Right renal pelvis (tissue), 4 donors: ENCODE data around the gene BARHL1. TPM values are rescaled to one million over a fixed set of nuclear protein-coding genes. Genes with fewer than 3 reads are reported as not detected.

Source experiments
- DNase-seq, 4 donors: peaks; one replicate each; pipeline ENCODE4 v3.0.0-alpha.2; 2013; ENCODE audit warnings: low read depth in 4 of 4, low spot score in 3 of 4, missing footprints in 1 of 4
- polyA plus RNA-seq, 4 donors: library from polyadenylated mRNA; unstranded; fragments of 120-200 nt; gene quantifications; one replicate each; pipeline ENCODE4 v1.2.1, GENCODE V29; 2013; ENCODE audit not compliant: insufficient read length in 4 of 4

The BARHL1 gene
- not detected for polyA plus RNA-seq

DNA sequence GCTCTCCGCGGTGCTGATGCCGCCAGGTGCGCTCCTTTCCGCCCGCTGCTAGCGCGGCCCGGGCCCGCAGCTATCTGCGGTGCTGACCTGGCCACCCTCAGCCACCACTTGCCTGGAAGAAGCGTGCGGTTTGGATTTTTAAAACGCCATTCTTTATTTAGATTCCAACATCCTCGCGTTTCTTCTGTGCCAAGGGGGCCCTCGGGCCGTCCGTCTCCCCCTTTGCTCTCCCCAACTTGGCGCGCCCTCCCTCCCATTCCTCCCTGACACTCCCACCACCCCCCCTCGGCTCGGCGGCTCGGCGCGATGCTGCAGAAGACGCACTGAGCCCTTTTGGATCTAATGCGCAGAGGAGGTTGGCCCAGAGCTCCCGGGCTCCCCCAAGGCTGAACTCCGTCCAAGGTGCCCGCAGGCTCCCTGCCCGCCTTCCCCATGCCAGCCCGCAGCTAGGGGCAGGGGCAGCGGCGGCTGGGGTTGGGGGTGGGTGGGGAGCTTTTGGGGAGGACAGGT lies at the start of gene BARHL1:
TSS of gene BARHL1 (plus strand) at position 331 of the 510 bp plus-strand sequence. CDS start 192 bp downstream, outside the sequence.
- no peak for DNase-seq

DNA sequence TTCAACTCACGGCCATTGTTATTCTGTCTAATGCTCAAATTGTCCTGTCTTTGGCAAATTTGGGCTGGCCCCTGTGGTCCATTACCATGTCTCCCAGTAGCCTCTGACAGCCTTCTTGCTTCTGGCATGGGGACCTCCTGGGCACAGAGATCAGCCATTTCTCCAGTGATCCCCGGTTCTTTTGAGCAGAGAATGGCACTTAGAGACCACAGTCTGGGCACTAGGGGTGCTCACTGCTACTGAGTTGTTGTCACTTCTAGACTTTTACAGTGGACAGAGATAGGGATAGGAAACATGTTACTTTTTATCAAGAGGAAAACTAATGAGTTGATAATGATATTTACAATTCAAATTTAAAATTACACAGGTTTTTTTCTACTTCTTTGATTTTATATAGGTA lies 47.6 kb upstream of the BARHL1 start:
- no peak for DNase-seq

DNA sequence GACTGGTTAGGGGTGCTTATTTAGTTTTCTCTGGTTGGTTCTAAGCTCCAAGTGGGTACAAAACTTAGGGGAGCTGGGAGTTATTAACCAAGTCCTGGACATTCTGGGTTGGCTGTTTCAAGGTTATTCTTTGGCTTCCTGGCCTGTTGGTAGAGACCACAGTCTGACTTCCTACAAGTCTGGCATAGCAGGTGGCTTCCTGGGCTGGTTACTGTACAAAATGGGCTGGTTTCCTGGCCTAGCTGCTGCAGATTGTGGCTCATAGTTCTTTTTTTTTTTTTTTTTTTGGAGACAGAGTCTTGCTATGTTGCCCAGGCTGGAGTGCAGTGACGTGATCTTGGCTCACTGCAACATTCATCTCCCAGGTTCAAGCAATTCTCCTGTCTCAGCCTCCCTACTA lies 46.3 kb upstream of the BARHL1 start:
- DNase-seq: no peak

DNA sequence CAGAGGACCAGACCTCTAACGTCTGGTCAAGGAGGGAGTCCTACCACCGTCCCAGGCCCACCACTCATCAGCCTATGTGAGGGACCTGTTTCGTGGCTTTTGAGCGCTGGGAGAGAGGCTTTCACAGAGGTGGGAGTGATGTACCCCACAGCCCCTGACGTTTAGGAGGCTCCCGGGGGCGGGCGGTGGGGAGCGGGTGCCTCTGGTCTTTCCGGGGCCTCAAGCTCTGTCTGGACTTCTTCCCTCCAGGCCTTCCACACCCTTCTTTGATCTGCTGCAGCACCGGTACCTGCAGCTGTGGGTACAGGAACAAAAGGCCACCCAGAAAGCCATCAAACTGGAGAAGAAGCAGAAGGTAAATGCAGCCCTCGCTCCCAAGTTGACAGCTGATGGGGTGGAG lies 45.1 kb upstream of the BARHL1 start:
- no peak for DNase-seq

DNA sequence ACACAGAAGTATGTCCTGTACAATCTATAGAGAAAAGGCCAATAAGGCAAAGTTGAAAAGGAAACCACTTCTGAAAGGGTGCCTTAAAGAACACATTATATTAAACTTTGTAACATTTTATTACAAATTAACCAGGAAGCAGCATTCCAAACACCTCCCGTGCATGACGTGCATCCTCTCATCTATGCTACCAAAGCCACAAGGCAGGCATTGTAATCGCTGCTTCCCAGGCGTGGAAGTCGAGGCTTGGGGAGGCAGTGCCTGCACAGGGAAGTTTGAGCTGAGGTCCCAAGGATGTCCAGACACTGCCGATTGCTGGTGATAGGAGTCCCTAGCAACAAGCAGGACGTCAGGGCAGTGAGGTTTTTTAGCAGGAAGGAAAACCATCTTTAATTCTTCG lies 44.3 kb upstream of the BARHL1 start:
- no peak for DNase-seq

DNA sequence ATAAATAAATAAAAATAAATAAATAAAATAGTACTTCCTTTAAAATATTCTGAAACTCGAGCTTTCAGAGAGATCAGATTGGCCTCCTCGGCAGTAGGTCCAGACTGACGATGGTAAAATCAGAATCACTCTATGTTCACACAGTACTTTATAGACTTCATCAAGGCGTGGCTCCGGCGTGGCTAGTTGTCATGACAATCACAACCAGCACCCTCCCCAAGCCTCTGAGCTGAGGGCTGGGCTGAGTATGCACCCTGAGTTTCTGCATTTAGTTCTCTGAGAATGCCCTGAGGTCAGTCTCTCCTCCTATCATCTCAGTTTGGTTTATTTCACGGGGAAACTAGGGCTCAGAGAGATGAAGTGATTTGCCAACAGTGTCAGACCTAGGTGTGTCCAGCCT lies 43.3 kb upstream of the BARHL1 start:
- no peak for DNase-seq

DNA sequence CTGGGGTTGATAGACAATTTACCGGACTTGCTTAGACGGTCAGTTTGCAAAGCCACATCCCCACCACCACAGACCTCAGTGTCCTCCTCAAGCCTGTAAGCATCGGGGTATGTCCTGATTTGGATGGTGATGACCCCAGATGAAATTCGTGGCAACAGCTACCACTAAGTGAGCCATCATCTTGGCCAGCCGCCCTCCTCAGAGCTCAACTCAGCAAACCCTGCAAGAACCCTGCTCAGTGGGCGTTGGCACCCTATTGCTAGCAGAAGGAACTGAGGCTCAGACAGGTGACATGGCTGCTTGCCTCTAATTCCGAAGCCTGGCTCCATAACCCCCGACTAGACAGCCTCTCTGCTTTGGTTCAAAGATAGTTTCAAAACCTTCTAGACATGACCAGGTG lies 41.4 kb upstream of the BARHL1 start:
- DNase-seq: no peak

DNA sequence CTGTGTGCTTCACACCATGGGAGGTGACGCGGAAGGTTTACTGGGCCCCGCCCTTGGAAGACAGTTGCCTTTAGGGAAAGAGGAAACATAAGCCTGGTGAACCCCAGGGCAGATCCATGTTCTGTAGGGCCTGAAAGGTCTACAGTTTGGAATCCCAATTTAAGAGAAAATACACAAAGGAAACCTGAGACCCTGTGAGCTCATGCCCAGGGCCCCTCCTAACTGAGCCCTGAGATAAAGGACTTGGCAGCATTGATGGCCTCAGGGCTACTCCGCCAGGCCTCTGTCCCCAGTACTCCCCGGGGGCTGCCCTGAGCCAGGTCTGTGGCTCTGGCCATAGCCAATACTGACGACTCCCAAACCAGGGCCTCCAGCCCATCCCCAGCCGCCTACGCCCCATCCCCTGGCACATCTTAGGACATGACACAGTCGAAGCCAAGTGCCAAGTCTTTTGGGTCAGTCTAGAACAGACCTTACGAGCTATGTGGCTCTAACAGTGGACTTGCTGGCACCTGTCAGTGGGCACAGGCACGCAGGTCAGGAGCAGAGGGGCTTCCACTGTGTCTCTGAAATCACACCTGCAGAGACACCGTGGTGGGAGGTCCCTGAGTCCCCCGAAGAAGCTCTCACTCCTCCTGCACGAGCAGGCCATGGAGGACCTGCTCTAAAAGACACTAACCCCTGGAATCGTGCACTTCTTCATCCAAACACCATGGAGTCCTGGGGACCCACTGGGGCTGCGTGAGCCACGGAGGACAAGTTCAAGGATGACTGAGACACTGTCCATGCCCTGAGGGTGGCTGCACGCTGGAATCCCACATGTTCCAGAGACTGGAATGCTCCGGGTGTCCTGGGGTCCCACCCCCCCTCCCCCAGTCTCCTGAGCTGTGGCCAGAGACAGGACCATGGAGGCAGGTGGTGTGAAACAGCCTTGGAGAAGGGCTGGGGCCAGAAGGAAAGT lies 40.3 kb upstream of the BARHL1 start:
- DNase-seq: no peak

DNA sequence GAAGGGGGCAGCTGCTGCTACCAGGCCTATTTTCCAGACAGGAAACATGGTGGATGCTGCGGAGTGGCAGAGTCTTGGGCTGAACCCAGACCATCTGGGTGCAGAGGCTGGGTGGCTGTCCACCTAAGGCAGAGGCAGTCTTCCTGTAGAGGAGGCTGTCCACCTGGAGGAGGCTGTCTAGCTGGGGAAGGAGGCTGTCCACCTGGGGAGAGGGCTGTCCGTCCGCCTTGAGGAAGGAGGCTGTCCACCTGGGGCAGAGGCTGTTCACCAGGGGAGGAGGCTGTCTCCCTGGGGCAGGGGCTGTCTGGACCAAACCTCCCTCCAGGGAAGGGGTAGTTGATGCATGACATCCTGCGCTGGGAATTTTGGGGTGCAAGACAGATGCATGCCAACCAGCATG lies 39.2 kb upstream of the BARHL1 start:
- DNase-seq: no peak

DNA sequence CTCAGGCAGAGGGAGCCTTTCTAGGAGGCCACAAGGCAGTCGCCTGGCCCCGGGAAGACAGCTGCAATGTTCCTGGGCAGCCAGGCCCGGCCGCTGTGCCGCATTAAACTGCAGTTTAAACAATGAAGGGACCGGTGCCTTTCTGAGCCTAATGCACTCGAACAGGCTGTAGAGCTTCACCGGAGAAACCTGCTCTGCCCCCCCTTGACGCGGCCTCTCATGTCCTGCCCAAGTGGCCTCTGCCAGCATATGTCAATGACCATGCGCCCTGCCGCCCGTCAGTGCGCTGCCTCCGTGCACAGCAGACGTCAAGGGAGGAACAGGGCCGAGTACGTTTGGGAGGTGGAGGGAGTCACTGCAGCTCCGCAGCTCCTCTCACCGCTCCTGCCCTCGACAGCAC lies 38.4 kb upstream of the BARHL1 start:
- no peak for DNase-seq

DNA sequence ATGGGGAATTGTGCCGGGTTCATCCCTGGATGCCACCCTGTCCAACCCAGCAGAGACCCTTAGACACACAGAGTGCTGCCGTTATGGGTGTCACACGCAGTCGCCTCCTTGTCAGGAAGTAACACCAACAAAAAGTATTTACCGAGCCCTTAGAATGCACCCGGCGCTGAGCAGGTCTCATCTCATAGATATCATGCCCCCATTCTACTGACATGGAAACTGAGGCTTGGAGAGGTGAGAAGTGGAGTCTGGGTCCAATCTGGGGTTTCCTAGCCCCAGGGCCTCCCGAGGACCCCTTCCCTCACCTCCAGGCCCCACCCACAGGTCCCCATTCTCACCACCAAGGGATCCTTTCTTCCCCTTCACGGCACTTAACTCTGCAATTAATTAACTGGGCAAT lies 36.8 kb upstream of the BARHL1 start:
- DNase-seq: no peak

DNA sequence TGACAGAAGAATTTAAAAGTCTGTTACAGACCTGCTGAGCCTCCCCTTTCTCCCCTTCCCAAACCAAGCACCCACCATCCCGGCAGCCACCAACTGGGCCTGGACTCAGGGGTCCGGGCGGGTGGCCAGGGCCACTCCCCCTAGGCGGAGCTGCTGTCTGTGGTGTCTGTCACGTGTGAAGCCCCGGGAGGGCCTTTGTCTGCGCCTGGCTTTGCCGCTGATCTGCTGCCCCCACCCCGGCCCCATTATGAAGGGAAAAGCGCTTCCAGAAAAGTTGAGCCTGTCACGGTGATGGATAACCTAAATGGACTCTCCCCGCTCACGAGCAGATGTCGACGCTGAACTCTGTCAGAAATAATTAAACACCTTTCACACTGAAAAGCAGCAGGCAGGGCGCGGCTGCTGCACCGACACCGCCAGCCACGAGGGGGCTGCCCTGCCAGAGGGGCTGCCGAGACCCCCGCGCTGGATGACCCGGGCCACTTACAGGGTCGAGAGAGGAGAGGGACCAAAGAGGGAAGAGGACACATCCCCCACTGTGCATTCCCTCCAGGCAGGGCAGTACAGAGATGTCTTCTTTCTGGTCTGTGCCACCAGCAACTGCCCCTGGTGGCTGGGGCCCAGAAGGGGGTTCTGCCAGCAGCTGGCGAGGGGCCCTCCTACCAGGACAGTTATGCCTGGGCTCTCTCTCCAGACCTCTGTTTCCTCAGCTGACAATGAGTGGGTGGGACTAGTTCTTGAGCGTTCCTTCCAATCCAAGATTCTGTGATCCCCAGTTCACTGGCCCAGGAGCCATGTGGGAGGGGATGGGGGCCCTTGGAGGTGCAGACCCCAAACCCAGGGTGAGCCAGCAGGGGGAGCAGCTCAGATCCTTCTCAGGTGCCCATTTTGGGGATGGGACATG lies 36.0 kb upstream of the BARHL1 start:
- peak in 1 of 4 donors; percentile 61 for DNase-seq

DNA sequence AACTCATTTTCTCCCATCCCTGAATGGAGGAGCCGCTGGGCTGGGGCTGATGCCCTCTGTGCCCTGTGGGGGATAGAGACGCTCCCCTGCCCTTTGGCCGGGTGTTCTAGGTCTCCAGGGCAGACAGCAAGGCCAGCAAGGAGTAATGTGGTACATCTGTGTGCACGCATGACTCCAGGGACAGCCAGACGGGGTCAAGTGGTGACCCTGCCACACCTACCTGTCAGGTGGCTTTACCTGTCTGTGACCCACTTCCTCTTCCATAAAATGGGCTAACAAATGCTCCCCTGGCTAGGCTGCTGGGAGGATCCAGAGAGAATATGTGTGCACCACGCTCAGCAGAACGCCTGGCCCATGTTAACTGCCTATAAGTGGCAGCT lies 35.4 kb upstream of the BARHL1 start:
- DNase-seq: no peak

DNA sequence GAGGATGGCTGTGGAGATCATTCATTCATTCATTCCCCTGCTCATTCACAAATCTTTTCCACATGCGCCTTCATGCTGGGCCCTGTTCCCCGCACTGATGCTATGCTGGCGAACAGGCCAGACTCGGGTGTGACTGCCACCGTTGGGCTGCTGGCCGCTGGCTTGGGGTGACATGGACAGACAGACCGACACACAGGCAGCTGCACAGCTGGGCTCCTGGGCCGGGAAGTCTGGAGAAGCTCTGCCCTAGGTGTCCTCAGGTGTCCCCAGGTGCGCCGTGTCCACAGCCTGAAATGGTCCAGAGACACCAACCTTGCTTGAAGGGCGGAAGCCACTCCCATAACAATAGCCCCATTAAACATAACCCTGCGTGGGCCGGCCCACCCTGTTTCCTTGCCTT lies 35.0 kb upstream of the BARHL1 start:
- no peak for DNase-seq

DNA sequence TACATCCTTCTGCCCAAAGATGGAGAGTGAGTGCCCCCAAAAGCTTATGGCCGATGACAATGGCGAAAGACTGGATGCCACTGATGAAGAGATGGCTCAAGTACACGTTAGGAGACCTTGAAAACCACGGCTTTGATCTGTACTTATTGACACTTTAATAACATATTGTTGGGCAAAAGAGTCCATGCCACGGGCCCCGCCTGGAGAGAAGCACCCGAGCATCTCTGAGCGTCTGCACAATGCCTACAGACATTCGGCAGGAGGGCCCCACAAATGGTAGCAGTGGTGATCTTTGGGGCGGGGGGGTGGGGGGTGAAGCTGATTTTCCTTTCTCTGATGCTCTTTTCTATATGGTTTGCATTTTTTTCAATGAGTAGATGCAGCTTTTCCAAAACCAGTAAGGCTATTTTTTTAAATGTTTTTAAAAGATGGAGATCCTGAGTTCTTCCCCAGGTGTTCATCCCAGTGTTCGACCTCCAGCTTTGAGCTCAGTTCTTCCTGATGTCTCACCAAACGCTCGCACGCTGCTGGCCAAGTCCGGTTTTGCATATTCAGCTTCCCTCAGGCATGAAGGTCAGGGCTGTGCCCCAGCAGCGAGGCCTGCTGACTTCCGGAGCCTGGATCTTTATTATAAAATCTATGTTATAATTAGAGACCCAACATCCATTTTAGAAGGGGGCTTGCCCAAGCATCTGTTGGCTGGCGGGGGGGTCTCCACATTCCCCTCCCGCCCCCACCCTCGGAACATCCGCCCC lies 34.3 kb upstream of the BARHL1 start:
- DNase-seq: no peak

DNA sequence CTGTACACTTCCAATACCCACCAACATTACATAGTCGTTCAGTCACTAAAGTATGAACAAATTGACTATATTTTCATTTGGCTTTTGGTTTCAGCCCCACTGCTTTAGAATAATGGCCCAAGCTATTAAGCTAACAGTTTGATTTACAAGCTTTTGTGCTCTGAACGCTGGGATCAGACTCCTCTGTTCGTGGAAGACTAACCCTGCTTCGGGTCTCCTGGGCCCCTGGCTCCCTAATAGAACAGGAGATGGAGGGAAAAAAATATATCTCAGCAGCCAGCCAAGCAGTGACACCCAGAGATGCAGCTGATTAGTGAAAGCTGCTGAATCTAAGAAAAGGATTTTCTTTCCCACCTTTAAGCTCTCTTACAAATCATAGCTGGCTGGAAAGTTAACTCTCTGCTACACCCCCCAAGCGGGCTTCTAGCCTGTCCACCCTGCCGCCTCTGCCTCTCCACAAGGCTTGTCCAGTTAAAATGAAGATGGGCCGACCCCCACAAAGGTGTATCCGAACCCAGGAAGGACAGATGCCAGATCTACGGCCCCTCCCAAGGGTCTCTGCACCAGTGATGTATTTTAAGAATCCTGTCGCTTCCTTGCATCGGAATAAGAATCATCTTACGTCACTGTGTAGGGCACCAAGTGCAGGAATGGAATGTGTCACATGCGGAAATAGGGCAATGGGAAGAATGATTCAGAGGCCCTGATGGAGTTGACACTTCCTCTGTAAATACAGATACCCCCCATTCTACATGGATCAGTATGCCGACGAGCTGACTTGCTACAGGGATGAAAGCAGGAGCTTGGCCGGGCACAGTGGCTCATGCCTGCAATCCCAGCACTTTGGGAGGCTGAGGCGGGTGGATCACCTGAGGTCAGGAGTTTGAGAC lies 33.4 kb upstream of the BARHL1 start:
- DNase-seq: no peak

DNA sequence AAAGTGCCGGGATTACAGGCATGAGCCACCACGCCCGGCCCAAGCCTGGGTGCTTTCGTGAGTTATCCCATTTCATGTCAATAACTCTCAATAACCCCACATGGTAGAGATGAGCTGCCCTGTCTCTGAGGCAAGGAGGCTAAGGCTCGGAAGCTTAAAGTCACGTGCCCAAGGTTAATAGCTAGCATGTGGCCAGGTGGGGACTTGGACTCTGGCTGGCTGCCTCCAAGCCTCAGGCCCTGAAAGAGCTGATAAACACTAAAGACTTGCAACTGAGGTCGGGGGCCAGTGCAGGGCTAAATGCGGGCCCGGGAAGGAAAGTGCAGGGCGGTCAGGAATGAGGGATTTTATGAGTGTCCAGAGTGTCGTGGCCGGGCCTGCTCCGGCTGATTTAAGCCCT lies 30.9 kb upstream of the BARHL1 start:
- DNase-seq: no peak

DNA sequence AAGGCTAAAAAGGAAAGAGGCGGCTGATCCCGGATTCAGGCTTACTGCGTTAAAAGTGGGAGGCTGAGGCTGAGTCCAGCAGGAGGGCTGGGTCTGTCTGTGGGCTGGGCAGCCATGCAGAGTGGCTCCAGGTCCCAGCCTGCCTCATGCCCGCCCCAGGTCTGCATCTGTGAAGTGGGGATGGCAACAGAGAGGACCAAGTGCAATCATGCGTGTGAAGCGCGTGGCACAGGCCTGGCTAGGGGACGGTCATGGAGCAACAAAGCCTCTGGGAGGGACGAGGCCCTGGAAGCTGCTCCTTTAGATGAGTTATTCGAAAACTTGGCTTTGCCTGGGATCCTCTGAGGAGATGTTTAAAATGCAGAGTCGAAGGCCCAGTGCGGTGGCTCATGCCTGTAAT lies 30.4 kb upstream of the BARHL1 start:
- DNase-seq: no peak

DNA sequence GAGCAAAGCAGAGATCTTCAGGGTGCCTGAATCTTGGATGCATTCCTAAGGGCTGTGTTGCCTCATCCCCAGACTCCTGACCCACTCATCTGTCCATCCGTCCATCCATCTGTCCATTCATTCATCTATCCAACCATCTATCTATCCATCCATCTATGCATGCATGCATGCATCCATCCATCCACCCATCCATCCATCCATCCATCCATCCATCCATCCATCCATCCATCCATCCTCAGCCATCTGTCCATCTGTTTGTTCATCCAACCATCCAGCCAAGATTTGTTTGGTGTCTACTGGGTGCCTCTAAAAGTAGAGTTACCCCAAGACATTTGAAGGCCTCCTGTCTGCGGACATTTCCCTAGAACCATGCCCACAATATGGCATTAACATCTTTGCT lies 27.7 kb upstream of the BARHL1 start:
- DNase-seq: no peak

DNA sequence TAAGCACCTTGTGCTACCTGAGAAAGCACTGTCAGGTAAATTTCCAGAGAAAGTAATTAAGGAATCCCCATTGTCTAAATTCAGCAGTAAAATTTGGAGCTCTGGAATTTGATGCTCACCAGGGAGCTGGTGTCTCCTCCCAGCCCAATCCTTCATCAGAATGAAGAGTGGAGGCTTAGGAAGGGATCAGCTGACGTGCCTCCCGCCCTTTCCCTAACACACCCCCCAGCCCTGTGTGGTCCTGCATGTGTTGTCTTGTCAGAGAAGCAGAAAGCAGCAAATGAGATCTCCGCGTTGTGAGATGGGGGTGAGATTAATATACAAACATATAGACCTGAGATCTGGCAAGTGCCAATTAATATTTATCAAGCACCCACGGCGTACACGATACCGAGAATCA lies 26.9 kb upstream of the BARHL1 start:
- no peak for DNase-seq
